ENCODE results near the gene NSA2. TPM values are rescaled to one million over a fixed set of nuclear protein-coding genes. Genes with fewer than 3 reads are reported as not detected.

Gene NSA2
- total and polyA plus RNA-seq, 4 donors: 26.7 to 54.7 (median 31.7) TPM

GRCh38 chr5:74725331-74725730 is 41.7 kb upstream of the NSA2 start:
- 100% methylated on average over 1 of the region's 1 CpG for WGBS
- no peaks in the 10 kb centered on the region for H3K4me1 ChIP-seq (ENCODE audit: control insufficient read depth in 4 of 4, insufficient read depth in 4 of 4, low read length in 3 of 4)
- no peak overlapping the region for H3K4me3 ChIP-seq (ENCODE audit: low read depth in 1 of 3, low read length in 3 of 3)
- H3K27ac ChIP-seq (ENCODE audit: low read depth in 1 of 2, low read length in 2 of 2): no peak overlapping the region
- TF ChIP-seq, protein P1, sequence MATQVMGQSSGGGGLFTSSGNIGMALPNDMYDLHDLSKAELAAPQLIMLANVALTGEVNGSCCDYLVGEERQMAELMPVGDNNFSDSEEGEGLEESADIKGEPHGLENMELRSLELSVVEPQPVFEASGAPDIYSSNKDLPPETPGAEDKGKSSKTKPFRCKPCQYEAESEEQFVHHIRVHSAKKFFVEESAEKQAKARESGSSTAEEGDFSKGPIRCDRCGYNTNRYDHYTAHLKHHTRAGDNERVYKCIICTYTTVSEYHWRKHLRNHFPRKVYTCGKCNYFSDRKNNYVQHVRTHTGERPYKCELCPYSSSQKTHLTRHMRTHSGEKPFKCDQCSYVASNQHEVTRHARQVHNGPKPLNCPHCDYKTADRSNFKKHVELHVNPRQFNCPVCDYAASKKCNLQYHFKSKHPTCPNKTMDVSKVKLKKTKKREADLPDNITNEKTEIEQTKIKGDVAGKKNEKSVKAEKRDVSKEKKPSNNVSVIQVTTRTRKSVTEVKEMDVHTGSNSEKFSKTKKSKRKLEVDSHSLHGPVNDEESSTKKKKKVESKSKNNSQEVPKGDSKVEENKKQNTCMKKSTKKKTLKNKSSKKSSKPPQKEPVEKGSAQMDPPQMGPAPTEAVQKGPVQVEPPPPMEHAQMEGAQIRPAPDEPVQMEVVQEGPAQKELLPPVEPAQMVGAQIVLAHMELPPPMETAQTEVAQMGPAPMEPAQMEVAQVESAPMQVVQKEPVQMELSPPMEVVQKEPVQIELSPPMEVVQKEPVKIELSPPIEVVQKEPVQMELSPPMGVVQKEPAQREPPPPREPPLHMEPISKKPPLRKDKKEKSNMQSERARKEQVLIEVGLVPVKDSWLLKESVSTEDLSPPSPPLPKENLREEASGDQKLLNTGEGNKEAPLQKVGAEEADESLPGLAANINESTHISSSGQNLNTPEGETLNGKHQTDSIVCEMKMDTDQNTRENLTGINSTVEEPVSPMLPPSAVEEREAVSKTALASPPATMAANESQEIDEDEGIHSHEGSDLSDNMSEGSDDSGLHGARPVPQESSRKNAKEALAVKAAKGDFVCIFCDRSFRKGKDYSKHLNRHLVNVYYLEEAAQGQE (IDR thresholded peaks at IDR 0.05): no peak
- TF ChIP-seq EGR1 (IDR thresholded peaks at IDR 0.05; ENCODE audit: low read depth in 2 of 2): no peak
- TF ChIP-seq FOXA1 (IDR thresholded peaks at IDR 0.05): no peak
- no peak for TF ChIP-seq YY1 (IDR thresholded peaks at IDR 0.05)
- TF ChIP-seq HNF4G (IDR thresholded peaks at IDR 0.05): no peak
- TF ChIP-seq JUND (IDR thresholded peaks at IDR 0.05): no peak
- no peak for TF ChIP-seq SP1 (IDR thresholded peaks at IDR 0.05)
- TF ChIP-seq GABPA (IDR thresholded peaks at IDR 0.05 in 1 of 2, conservative IDR thresholded peaks at IDR 0.05 in 1 of 2): no peak
- no peak for TF ChIP-seq TAF1 (conservative IDR thresholded peaks at IDR 0.05)
- no peak for TF ChIP-seq RXRA (IDR thresholded peaks at IDR 0.05)
- TF ChIP-seq FOXA2 (IDR thresholded peaks at IDR 0.05): no peak
- TF ChIP-seq, protein P2, sequence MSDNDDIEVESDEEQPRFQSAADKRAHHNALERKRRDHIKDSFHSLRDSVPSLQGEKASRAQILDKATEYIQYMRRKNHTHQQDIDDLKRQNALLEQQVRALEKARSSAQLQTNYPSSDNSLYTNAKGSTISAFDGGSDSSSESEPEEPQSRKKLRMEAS (IDR thresholded peaks at IDR 0.05): no peak
- no peak for TF ChIP-seq RAD21 (IDR thresholded peaks at IDR 0.05)
- TF ChIP-seq, protein P3, sequence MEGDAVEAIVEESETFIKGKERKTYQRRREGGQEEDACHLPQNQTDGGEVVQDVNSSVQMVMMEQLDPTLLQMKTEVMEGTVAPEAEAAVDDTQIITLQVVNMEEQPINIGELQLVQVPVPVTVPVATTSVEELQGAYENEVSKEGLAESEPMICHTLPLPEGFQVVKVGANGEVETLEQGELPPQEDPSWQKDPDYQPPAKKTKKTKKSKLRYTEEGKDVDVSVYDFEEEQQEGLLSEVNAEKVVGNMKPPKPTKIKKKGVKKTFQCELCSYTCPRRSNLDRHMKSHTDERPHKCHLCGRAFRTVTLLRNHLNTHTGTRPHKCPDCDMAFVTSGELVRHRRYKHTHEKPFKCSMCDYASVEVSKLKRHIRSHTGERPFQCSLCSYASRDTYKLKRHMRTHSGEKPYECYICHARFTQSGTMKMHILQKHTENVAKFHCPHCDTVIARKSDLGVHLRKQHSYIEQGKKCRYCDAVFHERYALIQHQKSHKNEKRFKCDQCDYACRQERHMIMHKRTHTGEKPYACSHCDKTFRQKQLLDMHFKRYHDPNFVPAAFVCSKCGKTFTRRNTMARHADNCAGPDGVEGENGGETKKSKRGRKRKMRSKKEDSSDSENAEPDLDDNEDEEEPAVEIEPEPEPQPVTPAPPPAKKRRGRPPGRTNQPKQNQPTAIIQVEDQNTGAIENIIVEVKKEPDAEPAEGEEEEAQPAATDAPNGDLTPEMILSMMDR (IDR thresholded peaks at IDR 0.05; ENCODE audit: low read depth, low read length, missing input control): no peak
- TF ChIP-seq HNF4A (conservative IDR thresholded peaks at IDR 0.05): no peak
- no peak for TF ChIP-seq NR2F2 (IDR thresholded peaks at IDR 0.05)
- TF ChIP-seq ATF3 (IDR thresholded peaks at IDR 0.05): no peak
- TF ChIP-seq, protein P4, sequence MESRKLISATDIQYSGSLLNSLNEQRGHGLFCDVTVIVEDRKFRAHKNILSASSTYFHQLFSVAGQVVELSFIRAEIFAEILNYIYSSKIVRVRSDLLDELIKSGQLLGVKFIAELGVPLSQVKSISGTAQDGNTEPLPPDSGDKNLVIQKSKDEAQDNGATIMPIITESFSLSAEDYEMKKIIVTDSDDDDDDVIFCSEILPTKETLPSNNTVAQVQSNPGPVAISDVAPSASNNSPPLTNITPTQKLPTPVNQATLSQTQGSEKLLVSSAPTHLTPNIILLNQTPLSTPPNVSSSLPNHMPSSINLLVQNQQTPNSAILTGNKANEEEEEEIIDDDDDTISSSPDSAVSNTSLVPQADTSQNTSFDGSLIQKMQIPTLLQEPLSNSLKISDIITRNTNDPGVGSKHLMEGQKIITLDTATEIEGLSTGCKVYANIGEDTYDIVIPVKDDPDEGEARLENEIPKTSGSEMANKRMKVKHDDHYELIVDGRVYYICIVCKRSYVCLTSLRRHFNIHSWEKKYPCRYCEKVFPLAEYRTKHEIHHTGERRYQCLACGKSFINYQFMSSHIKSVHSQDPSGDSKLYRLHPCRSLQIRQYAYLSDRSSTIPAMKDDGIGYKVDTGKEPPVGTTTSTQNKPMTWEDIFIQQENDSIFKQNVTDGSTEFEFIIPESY (IDR thresholded peaks at IDR 0.05): no peak
- H3K9ac ChIP-seq (ENCODE audit: low read depth in 1 of 2, low read length in 2 of 2): no peak overlapping the region
- peaks cover 3 to 71% (median 55%) of the 10 kb centered on the region in 4 donors for H3K36me3 ChIP-seq (ENCODE audit: control insufficient read depth in 4 of 4, insufficient read depth in 3 of 4, low read depth in 1 of 4, low read length in 3 of 4)
- no peak for DNase-seq (ENCODE audit: low spot score)
- no peaks in the 10 kb centered on the region for H3K27me3 ChIP-seq (ENCODE audit: control insufficient read depth in 4 of 4, insufficient read depth in 4 of 4, low read length in 3 of 4)
- no peaks in the 10 kb centered on the region for H3K9me3 ChIP-seq (ENCODE audit: control insufficient read depth in 4 of 4, low read length in 3 of 4)

All from liver (tissue), 9 donors.